ENCODE results near the gene TRAP1. TPM values are rescaled to one million over a fixed set of nuclear protein-coding genes. Genes with fewer than 3 reads are reported as not detected.

The TRAP1 gene
- polyA plus RNA-seq, 3 donors = 22.8 to 54.0 (median 22.9) TPM

DNA sequence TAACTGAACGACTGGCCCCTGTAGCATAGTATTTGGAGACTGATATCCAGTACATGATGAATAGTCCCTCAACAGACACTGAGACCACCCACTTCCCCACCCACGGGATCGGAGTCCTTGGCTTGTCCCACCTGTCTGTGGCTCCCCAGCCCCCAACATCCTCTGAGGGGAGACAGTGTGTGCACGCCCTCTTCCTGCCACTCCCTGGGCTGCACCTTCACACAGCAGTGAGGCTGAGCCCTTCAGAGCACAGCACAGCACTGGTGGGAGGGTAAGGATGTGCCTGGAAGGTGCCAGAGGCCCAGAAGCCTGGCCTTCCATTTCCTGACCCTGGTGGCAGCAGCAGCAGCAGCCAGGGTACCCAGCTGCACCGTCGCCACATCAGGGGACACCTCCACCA, 51.8 kb downstream of the TRAP1 start:
- 85% methylated on average over 4 of the region's 6 CpGs for WGBS (ENCODE audit: insufficient coverage)
- H3K4me1 Mint-ChIP-seq = peaks cover 2% of the 10 kb centered on the region
- Histone ChIP-seq H3K36me3 (replicated peaks in 1 of 2; ENCODE audit: control insufficient read depth in 1 of 2, insufficient read depth in 2 of 2, low read length in 2 of 2) (peaks cover 27 to 63% of the 10 kb centered on the region in 2 donors), H3K4me2 (replicated peaks; ENCODE audit: extremely low read depth, low read length, poor library complexity, severe bottlenecking) (no peak overlapping the region), H3K4me3 (replicated peaks in 1 of 3; ENCODE audit: low read depth in 2 of 3, low read length in 3 of 3) (no peak overlapping the region), H2AFZ (ENCODE audit: insufficient read depth, low read depth, low read length, poor library complexity, severe bottlenecking) (no peak overlapping the region), H3K27ac (ENCODE audit: low read depth in 1 of 2, low read length in 2 of 2) (no peak overlapping the region), H3K9me3 (replicated peaks in 1 of 2; ENCODE audit: control insufficient read depth in 1 of 2, insufficient read depth in 1 of 2, low read length in 2 of 2) (no peaks in the 10 kb centered on the region), H3K27me3 (ENCODE audit: control insufficient read depth in 2 of 2, insufficient read depth in 2 of 2, low read length in 2 of 2) (no peaks in the 10 kb centered on the region), H3K9ac (ENCODE audit: insufficient read depth, low read length, poor library complexity, severe bottlenecking) (no peak overlapping the region), H3K4me1 (ENCODE audit: control insufficient read depth in 1 of 2, insufficient read depth in 2 of 2, low read length in 2 of 2) (no peaks in the 10 kb centered on the region), H4K20me1 (ENCODE audit: insufficient read depth, low read length) (no peaks in the 10 kb centered on the region), H3K79me2 (ENCODE audit: insufficient read depth, low read length) (no peaks in the 10 kb centered on the region)
- no peak overlapping the region for H3K4me3 Mint-ChIP-seq
- intact Hi-C loops (cut with micrococcal nuclease) = no loop called here
- TF ChIP-seq, protein P1, sequence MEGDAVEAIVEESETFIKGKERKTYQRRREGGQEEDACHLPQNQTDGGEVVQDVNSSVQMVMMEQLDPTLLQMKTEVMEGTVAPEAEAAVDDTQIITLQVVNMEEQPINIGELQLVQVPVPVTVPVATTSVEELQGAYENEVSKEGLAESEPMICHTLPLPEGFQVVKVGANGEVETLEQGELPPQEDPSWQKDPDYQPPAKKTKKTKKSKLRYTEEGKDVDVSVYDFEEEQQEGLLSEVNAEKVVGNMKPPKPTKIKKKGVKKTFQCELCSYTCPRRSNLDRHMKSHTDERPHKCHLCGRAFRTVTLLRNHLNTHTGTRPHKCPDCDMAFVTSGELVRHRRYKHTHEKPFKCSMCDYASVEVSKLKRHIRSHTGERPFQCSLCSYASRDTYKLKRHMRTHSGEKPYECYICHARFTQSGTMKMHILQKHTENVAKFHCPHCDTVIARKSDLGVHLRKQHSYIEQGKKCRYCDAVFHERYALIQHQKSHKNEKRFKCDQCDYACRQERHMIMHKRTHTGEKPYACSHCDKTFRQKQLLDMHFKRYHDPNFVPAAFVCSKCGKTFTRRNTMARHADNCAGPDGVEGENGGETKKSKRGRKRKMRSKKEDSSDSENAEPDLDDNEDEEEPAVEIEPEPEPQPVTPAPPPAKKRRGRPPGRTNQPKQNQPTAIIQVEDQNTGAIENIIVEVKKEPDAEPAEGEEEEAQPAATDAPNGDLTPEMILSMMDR (IDR thresholded peaks at IDR 0.05) = no peak
- H3K27ac Mint-ChIP-seq = peak overlapping the region in 1 of 7 donors; percentile 11
- H3K27me3 Mint-ChIP-seq (ENCODE audit: low read depth in 3 of 3) = peaks cover 0 to 2% (median 0%) of the 10 kb centered on the region in 3 donors
- H3K9me3 Mint-ChIP-seq = no peaks in the 10 kb centered on the region
- no peak for DNase-seq
- peaks cover 56 to 65% of the 10 kb centered on the region in 2 donors for H3K36me3 Mint-ChIP-seq

DNA sequence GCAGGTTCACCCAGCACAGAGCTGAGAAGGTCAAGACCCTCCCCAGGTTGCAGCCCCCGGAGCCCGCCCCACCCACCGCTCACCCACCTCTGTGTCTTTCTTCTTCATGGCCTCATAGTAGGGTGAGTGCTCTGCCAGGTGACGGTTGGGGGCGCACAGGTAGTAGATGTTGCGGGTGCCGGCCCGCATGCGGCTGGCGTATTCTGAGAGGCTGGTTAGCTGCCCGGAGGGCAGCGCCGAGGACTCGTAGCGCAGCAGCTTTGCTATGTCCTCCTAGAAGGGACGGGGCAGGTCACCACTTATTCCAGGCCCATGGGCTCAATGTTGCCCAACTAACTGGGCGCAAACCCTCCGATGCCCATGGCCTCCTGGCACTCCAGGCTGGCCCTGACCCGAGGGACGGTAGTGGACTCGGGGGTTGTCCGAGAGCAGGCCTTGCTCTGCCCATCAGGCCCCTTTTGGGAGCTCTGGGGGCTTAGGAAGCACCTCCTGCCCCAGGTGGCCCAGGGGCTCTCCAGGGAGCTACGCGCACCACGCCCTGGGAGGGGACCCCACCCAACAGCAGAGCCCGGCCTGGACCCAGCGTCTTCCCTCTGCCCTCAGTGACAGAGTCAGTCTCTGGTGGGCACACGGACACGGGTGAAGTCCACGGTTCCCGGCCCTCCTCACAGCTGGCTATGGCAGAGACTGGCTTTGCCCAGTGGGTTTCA, 53.0 kb downstream of the TRAP1 start:
- Histone ChIP-seq H2AFZ (ENCODE audit: insufficient read depth, low read depth, low read length, poor library complexity, severe bottlenecking) (no peak overlapping the region), H3K4me1 (ENCODE audit: control insufficient read depth in 1 of 2, insufficient read depth in 2 of 2, low read length in 2 of 2) (no peaks in the 10 kb centered on the region), H3K79me2 (ENCODE audit: insufficient read depth, low read length) (no peaks in the 10 kb centered on the region), H4K20me1 (ENCODE audit: insufficient read depth, low read length) (no peaks in the 10 kb centered on the region), H3K36me3 (replicated peaks in 1 of 2; ENCODE audit: control insufficient read depth in 1 of 2, insufficient read depth in 2 of 2, low read length in 2 of 2) (peaks cover 37 to 75% of the 10 kb centered on the region in 2 donors), H3K4me3 (replicated peaks in 1 of 3; ENCODE audit: low read depth in 2 of 3, low read length in 3 of 3) (no peak overlapping the region), H3K4me2 (replicated peaks; ENCODE audit: extremely low read depth, low read length, poor library complexity, severe bottlenecking) (no peak overlapping the region), H3K9me3 (replicated peaks in 1 of 2; ENCODE audit: control insufficient read depth in 1 of 2, insufficient read depth in 1 of 2, low read length in 2 of 2) (no peaks in the 10 kb centered on the region), H3K27me3 (ENCODE audit: control insufficient read depth in 2 of 2, insufficient read depth in 2 of 2, low read length in 2 of 2) (no peaks in the 10 kb centered on the region), H3K9ac (ENCODE audit: insufficient read depth, low read length, poor library complexity, severe bottlenecking) (no peak overlapping the region), H3K27ac (ENCODE audit: low read depth in 1 of 2, low read length in 2 of 2) (no peak overlapping the region)
- intact Hi-C loops (cut with micrococcal nuclease) = no loop called here
- Mint-ChIP-seq H3K4me1 (peaks cover under 1% of the 10 kb centered on the region), H3K4me3 (no peak overlapping the region), H3K27me3 (ENCODE audit: low read depth in 3 of 3) (no peaks in the 10 kb centered on the region), H3K36me3 (peaks cover 64 to 72% of the 10 kb centered on the region in 2 donors), H3K9me3 (peaks cover 0 to 2% (median 0%) of the 10 kb centered on the region in 7 donors), H3K27ac (no peak overlapping the region)
- no peak for DNase-seq
- 98% methylated on average over 27 of the region's 31 CpGs for WGBS (ENCODE audit: insufficient coverage)
- TF ChIP-seq, protein P1 (IDR thresholded peaks at IDR 0.05) = no peak

Data from CD14-positive monocyte (primary cell).